Measurements from ENCODE around the gene C1D.
"Not testable (repeated sequence)": the region's sequence is repeated elsewhere in the genome, so short reads cannot be mapped to it uniquely, and the experiment has no call there.

C1D gene

DNA sequence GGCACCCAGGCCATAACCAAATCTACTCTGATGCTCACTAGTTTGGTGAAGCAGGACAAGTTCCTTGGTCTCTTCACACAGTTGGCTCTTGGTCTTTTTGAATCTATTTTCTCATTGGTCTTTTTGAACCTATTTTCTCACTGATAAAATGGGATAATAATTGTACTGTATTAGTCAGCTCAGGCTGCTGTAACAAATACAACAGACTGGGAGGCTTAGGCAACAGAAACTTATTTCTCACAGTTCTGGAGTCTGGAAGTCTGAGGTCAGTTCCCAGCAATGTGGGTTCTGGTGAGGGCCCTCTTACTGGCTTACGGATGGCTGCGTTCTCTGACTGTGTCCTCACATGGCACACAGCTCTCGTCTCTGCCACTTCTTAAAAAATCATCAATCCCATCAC lies 63.5 kb downstream of the C1D start:
- DNase-seq (ENCODE audit: low read depth, low spot score): no peak

DNA sequence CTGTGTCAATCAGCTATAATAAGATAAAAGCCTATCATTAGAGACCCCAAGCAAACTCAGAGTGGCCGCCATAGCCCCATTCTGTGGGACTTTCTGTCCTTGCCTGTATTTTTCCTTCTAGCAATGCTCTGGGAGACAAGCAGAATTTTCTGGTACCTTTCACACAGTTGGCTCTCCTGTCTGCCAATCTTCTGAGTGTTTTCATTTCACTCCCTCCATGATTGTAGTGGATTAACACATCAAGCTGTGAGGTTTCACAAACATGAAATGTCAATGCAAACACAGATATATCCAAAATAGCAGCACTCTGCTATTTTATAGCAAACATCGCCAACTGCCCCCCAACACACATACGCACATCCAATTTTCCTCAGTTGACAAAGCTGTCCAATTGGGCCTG lies 64.9 kb downstream of the C1D start:
- DNase-seq (ENCODE audit: low read depth, low spot score): no peak

DNA sequence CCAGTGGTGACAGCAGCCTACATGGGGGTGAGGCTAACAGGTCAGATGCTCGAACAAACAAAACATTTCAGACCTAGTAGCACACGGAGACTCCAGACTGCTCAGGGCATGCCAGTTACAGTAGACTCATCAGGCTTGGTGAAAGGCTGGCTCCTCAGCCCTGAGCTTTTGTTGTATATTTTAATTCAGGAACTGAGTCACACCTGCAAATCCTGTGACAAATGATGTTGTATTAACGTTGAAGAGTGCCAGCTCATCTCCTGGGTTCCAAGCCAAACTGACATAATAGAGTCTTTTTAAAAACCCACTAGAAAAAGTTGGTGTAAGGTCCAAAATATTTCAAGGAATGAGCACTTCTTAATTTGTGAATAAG lies 65.3 kb downstream of the C1D start:
- no peak for DNase-seq (ENCODE audit: low read depth, low spot score)

DNA sequence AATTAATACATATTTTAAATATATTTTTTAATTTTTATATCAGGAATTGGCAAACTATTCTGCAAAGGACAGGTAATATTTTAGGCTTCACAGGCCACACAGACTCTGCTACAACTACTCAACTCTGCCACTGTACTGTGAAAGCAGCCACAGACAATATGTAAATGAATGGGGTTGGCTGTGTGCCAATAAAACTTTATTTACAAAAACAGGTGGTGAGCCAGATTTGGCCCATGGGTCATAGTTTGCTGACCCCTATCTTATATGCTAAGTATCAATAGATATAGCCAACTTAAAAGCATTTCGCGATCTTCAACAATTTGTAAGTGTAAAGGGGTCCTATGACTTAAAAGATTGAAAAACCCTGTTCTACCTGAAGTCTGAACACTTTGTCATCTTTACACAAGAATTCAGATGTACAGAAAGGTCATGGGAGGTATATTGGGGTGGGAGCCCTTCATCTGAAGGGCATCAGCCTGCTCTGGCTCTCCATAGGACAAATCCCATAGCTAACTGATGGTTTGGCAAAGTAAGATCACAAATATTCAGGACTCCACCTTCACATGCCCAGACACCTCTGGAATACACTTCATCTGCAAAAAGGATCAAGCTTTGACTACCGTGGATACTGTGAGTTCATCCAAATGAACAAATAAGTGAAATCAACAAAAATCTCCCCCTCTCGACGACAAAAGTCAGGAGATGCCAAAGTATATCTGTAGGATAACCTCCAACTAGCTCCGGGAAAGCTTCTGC lies 65.9 kb downstream of the C1D start:
- no peak for DNase-seq (ENCODE audit: low read depth, low spot score)

DNA sequence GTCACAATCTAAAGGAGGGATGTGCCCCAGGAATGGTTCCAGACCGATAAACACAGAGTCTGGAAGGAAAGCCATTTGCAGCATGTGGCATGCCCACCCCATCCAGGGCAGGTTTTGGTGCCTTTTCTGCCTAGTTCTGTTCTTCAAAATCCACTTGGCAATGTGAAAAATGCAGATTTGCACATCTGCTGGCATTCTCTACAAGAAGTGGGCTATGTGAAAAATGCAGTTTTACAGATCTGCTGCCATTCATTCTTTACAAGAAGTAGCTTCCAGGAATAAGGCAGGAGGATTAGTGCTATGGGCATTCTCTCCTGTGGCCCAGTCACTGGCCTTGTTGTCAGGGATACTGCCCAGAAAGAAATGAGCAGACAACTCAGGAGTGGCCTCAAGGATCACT lies 68.1 kb downstream of the C1D start:
- no peak for DNase-seq (ENCODE audit: low read depth, low spot score)

DNA sequence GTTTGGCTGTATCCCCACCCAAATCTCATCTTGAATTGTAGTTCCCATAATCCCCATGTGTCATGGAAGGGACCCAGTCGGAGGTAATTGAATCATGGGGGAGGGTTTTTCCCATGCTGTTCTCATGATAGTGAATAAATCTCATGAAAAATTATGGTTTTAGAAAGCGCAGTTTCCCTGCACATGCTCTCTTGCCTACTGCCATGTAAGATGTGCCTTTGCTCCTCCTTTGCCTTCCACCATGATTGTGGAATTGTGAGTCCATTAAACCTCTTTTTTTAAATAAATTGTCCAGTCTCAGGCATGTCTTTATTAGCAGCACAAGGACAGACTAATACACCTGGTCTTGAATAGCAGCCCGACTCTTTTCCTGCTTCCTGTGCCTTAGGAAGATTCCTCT lies 68.7 kb downstream of the C1D start:
- DNase-seq (ENCODE audit: low read depth, low spot score): not testable (repeated sequence)

DNA sequence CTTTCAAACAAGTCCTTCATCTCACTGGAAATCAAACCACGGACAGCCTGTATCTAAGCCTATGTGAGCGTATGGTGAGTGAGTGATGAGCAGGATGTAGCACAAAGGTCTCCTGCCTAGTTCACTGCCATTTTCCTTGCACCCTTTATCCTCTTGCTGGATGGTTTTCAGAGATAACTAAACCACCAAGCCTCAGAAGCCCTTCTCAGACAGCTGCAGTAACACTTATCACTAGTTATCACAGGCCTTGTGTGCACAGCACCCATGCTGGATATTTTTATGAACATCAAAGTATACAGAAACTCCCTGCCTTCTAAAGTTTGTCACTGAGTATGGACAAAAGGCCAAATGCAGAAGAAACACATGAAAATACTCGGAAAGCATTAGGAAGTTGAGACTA lies 69.5 kb downstream of the C1D start:
- no peak for DNase-seq (ENCODE audit: low read depth, low spot score)

DNA sequence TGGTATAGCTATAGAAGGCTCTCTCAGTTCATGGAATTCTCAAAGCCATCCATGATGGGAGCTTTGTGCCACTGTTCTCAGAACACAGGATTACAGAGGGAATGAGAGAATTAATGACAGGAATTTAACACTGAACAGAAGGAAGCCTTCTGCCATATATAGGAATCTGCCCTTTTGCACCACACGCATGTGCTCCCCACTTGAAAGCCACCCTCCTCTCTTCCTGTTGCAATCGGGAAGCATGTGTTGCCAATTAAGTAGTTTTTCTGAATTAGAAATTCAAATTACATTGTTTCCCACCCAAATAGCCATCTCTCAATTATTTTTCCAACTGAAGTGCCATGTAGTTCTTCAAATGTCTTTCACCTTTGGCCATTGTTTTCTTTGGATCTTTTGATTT lies 71.3 kb downstream of the C1D start:
- no peak for DNase-seq (ENCODE audit: low read depth, low spot score)

All from activated naive CD8-positive, alpha-beta T cell treated with anti-CD3 and anti-CD28 coated beads, Interleukin-2, amount 50 U/mL, for 16 hours (primary cell).